Trophoblast cell (in vitro differentiated cells and primary cell): Measurements from ENCODE around the gene DNAH17.

Experiments used
- DNase-seq, 2 donors: peaks; one replicate each; pipeline ENCODE4 v3.0.0-alpha.2; 2016
- H2AFZ ChIP-seq: 2 replicates; pipeline ENCODE4 v1.6.1; 2013; ENCODE audit warnings: low read length, moderate library complexity, mild to moderate bottlenecking; ENCODE audit not compliant: insufficient read depth, poor library complexity
- H2AK5ac ChIP-seq: 2 replicates; pipeline ENCODE4 v1.6.1; 2013; ENCODE audit warnings: mild to moderate bottlenecking, low read length
- H2BK120ac ChIP-seq: 2 replicates; pipeline ENCODE4 v1.6.1; 2013; ENCODE audit warnings: low read length, mild to moderate bottlenecking, moderate library complexity; ENCODE audit not compliant: insufficient read depth, poor library complexity
- H2BK12ac ChIP-seq: 2 replicates; pipeline ENCODE4 v1.6.1; 2013; ENCODE audit warnings: mild to moderate bottlenecking, low read length, moderate library complexity
- H2BK5ac ChIP-seq: 2 replicates; pipeline ENCODE4 v1.6.1; 2013; ENCODE audit warnings: low read length, low read depth, moderate library complexity, mild to moderate bottlenecking; ENCODE audit not compliant: poor library complexity
- H3K14ac ChIP-seq: 2 replicates; pipeline ENCODE4 v1.6.1; 2013; ENCODE audit warnings: mild to moderate bottlenecking, low read length
- H3K18ac ChIP-seq: 2 replicates; pipeline ENCODE4 v1.6.1; 2013; ENCODE audit warnings: mild to moderate bottlenecking, low read length
- H3K23ac ChIP-seq: 2 replicates; pipeline ENCODE4 v1.6.1; 2013; ENCODE audit warnings: low read length
- H3K27ac ChIP-seq: 2 replicates; pipeline ENCODE4 v1.5.1; 2013; ENCODE audit warnings: low read depth, mild to moderate bottlenecking, inconsistent platforms, low read length, moderate library complexity
- H3K27me3 ChIP-seq: 2 replicates; pipeline ENCODE4 v1.6.1; 2013; ENCODE audit warnings: inconsistent platforms, mild to moderate bottlenecking, low read length, moderate library complexity; ENCODE audit not compliant: insufficient read depth
- H3K36me3 ChIP-seq, 2 experiments: 1 replicate in 1 of 2; 2 replicates in 1 of 2; pipeline ENCODE4 v1.6.1; 2013; ENCODE audit warnings: low read length in 2 of 2, mild to moderate bottlenecking in 2 of 2, moderate library complexity in 1 of 2; ENCODE audit not compliant: insufficient read depth in 2 of 2, control insufficient read depth in 1 of 2
- H3K4ac ChIP-seq: 2 replicates; pipeline ENCODE4 v1.6.1; 2013; ENCODE audit warnings: low read depth, mild to moderate bottlenecking, low read length, moderate library complexity
- H3K4me1 ChIP-seq, 2 experiments: 1 replicate in 1 of 2; 2 replicates in 1 of 2; pipeline ENCODE4 v1.6.1; 2013; ENCODE audit warnings: low read length in 2 of 2, mild to moderate bottlenecking in 2 of 2, moderate library complexity in 1 of 2; ENCODE audit not compliant: insufficient read depth in 2 of 2, control insufficient read depth in 1 of 2
- H3K4me2 ChIP-seq: 2 replicates; pipeline ENCODE4 v1.6.1; 2013; ENCODE audit warnings: inconsistent platforms, mild to moderate bottlenecking, low read length, moderate library complexity
- H3K4me3 ChIP-seq: 2 replicates; pipeline ENCODE4 v1.5.1; 2013; ENCODE audit warnings: mild to moderate bottlenecking, low read depth, low read length, inconsistent platforms
- H3K79me1 ChIP-seq: one replicate; pipeline ENCODE4 v1.6.1; 2013; ENCODE audit warnings: low read length
- H3K79me2 ChIP-seq: 2 replicates; pipeline ENCODE4 v1.6.1; 2013; ENCODE audit warnings: low read length, mild to moderate bottlenecking; ENCODE audit not compliant: control insufficient read depth, insufficient read depth, poor library complexity
- H3K9ac ChIP-seq: 2 replicates; pipeline ENCODE4 v1.6.1; 2013; ENCODE audit warnings: mild to moderate bottlenecking, low read length
- H3K9me3 ChIP-seq: 2 replicates; pipeline ENCODE4 v1.6.1; 2013; ENCODE audit warnings: low read depth, mild to moderate bottlenecking, control low read depth, inconsistent platforms, low read length; ENCODE audit not compliant: insufficient read depth
- H4K12ac ChIP-seq: 2 replicates; pipeline ENCODE4 v1.6.1; 2013; ENCODE audit warnings: low read depth, mild to moderate bottlenecking, low read length, moderate library complexity
- H4K8ac ChIP-seq: 2 replicates; pipeline ENCODE4 v1.6.1; 2013; ENCODE audit warnings: low read depth, mild to moderate bottlenecking, low read length, moderate library complexity
- H4K91ac ChIP-seq: one replicate; pipeline ENCODE4 v1.6.1; 2013; ENCODE audit warnings: low read depth, mild to moderate bottlenecking, low read length, moderate library complexity
- WGBS: extraction: QIAGEN DNeasy Blood & Tissue Kit; methylation state at CpG from one replicate; pipeline ENCODE4 v1.1.7; 2013; ENCODE audit warnings: missing lambda C conversion rate; ENCODE audit not compliant: insufficient read length, insufficient coverage; ENCODE audit errors: extremely low coverage; 5-methylcytosine and 5-hydroxymethylcytosine counted together

DNAH17 gene

GRCh38 chr17:78576389-78577112 lies 645 bp downstream of the DNAH17 start:
- Histone ChIP-seq H3K4ac (no peak overlapping the region), H3K18ac (no peak overlapping the region), H3K4me1 (no peaks in the 10 kb centered on the region), H3K23ac (no peak overlapping the region), H3K27ac (no peak overlapping the region), H3K79me2 (no peaks in the 10 kb centered on the region), H4K91ac (no peak overlapping the region), H2AFZ (no peak overlapping the region), H2BK120ac (no peak overlapping the region), H3K27me3 (no peaks in the 10 kb centered on the region), H3K4me2 (no peak overlapping the region), H3K9ac (no peak overlapping the region), H2AK5ac (no peak overlapping the region), H4K8ac (no peak overlapping the region), H3K9me3 (peaks cover 1% of the 10 kb centered on the region), H2BK12ac (no peak overlapping the region), H4K12ac (no peak overlapping the region), H3K4me3 (no peak overlapping the region), H3K14ac (no peak overlapping the region), H3K36me3 (no peaks in the 10 kb centered on the region), H2BK5ac (no peak overlapping the region), H3K79me1 (no peaks in the 10 kb centered on the region)
- no CpG with 5 or more reads among the region's 23 CpGs for WGBS
- DNase-seq, result no peak

GRCh38 chr17:78575899-78576298 lies 1.3 kb downstream of the DNAH17 start:
- no peak overlapping the region for H4K91ac ChIP-seq
- no peaks in the 10 kb centered on the region for H3K4me1 ChIP-seq
- H2AFZ ChIP-seq, result no peak overlapping the region
- no peak overlapping the region for H2BK120ac ChIP-seq
- H3K9me3 ChIP-seq, result no peaks in the 10 kb centered on the region
- H3K27ac ChIP-seq, result no peak overlapping the region
- no peak overlapping the region for H3K18ac ChIP-seq
- no peaks in the 10 kb centered on the region for H3K36me3 ChIP-seq
- no peak overlapping the region for H4K12ac ChIP-seq
- no CpG with 5 or more reads among the region's 7 CpGs for WGBS
- no peak overlapping the region for H3K4ac ChIP-seq
- H2BK5ac ChIP-seq, result no peak overlapping the region
- no peak overlapping the region for H3K4me3 ChIP-seq
- H3K79me2 ChIP-seq, result no peaks in the 10 kb centered on the region
- H3K79me1 ChIP-seq, result no peaks in the 10 kb centered on the region
- no peak overlapping the region for H3K9ac ChIP-seq
- H4K8ac ChIP-seq, result no peak overlapping the region
- H3K23ac ChIP-seq, result no peak overlapping the region
- H2AK5ac ChIP-seq, result no peak overlapping the region
- no peaks in the 10 kb centered on the region for H3K27me3 ChIP-seq
- no peak overlapping the region for H3K4me2 ChIP-seq
- no peak overlapping the region for H2BK12ac ChIP-seq
- DNase-seq, result no peak
- no peak overlapping the region for H3K14ac ChIP-seq

- no CpG with 5 or more reads among the region's 12 CpGs for WGBS
- H3K4me2 ChIP-seq, result no peak overlapping the region
- H3K9ac ChIP-seq, result no peak overlapping the region
Measured at GRCh38 chr17:78575340-78575739, 1.9 kb downstream of the DNAH17 start.

GRCh38 chr17:78573955-78574354 lies 3.2 kb downstream of the DNAH17 start:
- Histone ChIP-seq H3K18ac (no peak overlapping the region), H2BK12ac (no peak overlapping the region), H3K4ac (no peak overlapping the region), H3K79me2 (no peaks in the 10 kb centered on the region), H2AFZ (no peak overlapping the region), H4K8ac (no peak overlapping the region), H3K27me3 (no peaks in the 10 kb centered on the region), H4K12ac (no peak overlapping the region), H3K4me2 (no peak overlapping the region), H3K27ac (no peak overlapping the region), H3K9me3 (no peaks in the 10 kb centered on the region), H3K4me3 (no peak overlapping the region), H4K91ac (no peak overlapping the region), H2AK5ac (no peak overlapping the region), H3K79me1 (no peaks in the 10 kb centered on the region), H3K23ac (no peak overlapping the region), H2BK5ac (no peak overlapping the region), H3K14ac (no peak overlapping the region), H3K36me3 (no peaks in the 10 kb centered on the region), H3K4me1 (no peaks in the 10 kb centered on the region), H3K9ac (no peak overlapping the region), H2BK120ac (no peak overlapping the region)
- DNase-seq, result no peak
- no CpG with 5 or more reads among the region's 8 CpGs for WGBS

More at GRCh38 chr17:78575340-78575739, 1.9 kb downstream of the DNAH17 start:
- H3K4me3 ChIP-seq, result no peak overlapping the region
- H3K27me3 ChIP-seq, result no peaks in the 10 kb centered on the region
- no peaks in the 10 kb centered on the region for H3K36me3 ChIP-seq
- no peak overlapping the region for H3K14ac ChIP-seq
- H3K9me3 ChIP-seq, result no peaks in the 10 kb centered on the region
- no peak overlapping the region for H3K23ac ChIP-seq
- H4K12ac ChIP-seq, result no peak overlapping the region
- no peaks in the 10 kb centered on the region for H3K79me1 ChIP-seq
- no peak overlapping the region for H2AK5ac ChIP-seq
- H3K4ac ChIP-seq, result no peak overlapping the region
- H2BK5ac ChIP-seq, result no peak overlapping the region
- H3K27ac ChIP-seq, result no peak overlapping the region
- H2AFZ ChIP-seq, result no peak overlapping the region
- H4K91ac ChIP-seq, result no peak overlapping the region
- H3K4me1 ChIP-seq, result no peaks in the 10 kb centered on the region
- no peak overlapping the region for H4K8ac ChIP-seq
- no peak overlapping the region for H2BK12ac ChIP-seq
- no peaks in the 10 kb centered on the region for H3K79me2 ChIP-seq
- no peak for DNase-seq
- H3K18ac ChIP-seq, result no peak overlapping the region
- H2BK120ac ChIP-seq, result no peak overlapping the region
